ENCODE data around the gene BHLHE41.

The BHLHE41 gene

GRCh38 chr12:26114720-26115401, 10.0 kb downstream of the BHLHE41 start:
- DNase-seq (ENCODE audit: low read depth in 2 of 3, low spot score in 1 of 3) = no peak

- peak; percentile 45 to 71 (median 59) for DNase-seq (ENCODE audit: low read depth in 2 of 3, low spot score in 1 of 3)
These were observed 10.8 kb downstream of the BHLHE41 start for GRCh38 chr12:26113853-26114719.

GRCh38 chr12:26113181-26113654, 11.6 kb downstream of the BHLHE41 start:
- DNase-seq (ENCODE audit: low read depth in 2 of 3, low spot score in 1 of 3) = no peak

GRCh38 chr12:26112703-26113147, 12.1 kb downstream of the BHLHE41 start:
- DNase-seq (ENCODE audit: low read depth in 2 of 3, low spot score in 1 of 3) = no peak

GRCh38 chr12:26112232-26112631, 12.6 kb downstream of the BHLHE41 start:
- no peak for DNase-seq (ENCODE audit: low read depth in 2 of 3, low spot score in 1 of 3)

GRCh38 chr12:26109343-26109881, 15.4 kb downstream of the BHLHE41 start:
- no peak for DNase-seq (ENCODE audit: low read depth in 2 of 3, low spot score in 1 of 3)

GRCh38 chr12:26108915-26109314, 15.9 kb downstream of the BHLHE41 start:
- DNase-seq (ENCODE audit: low read depth in 2 of 3, low spot score in 1 of 3) = no peak

- no peak for DNase-seq (ENCODE audit: low read depth in 2 of 3, low spot score in 1 of 3)
These were observed 18.5 kb downstream of the BHLHE41 start for GRCh38 chr12:26106347-26106746.

GRCh38 chr12:26102953-26103352, 21.9 kb downstream of the BHLHE41 start:
- DNase-seq (ENCODE audit: low read depth in 2 of 3, low spot score in 1 of 3) = no peak

GRCh38 chr12:26101763-26102162, 23.1 kb downstream of the BHLHE41 start:
- no peak for DNase-seq (ENCODE audit: low read depth in 2 of 3, low spot score in 1 of 3)

- no peak for DNase-seq (ENCODE audit: low read depth in 2 of 3, low spot score in 1 of 3)
These were observed 23.5 kb downstream of the BHLHE41 start for GRCh38 chr12:26101350-26101734.

GRCh38 chr12:26100666-26101349, 24.0 kb downstream of the BHLHE41 start:
- no peak for DNase-seq (ENCODE audit: low read depth in 2 of 3, low spot score in 1 of 3)

- peak; percentile 9 to 51 (median 42) for DNase-seq (ENCODE audit: low read depth in 2 of 3, low spot score in 1 of 3)
These were observed 27.6 kb downstream of the BHLHE41 start for GRCh38 chr12:26097046-26097878.

- DNase-seq (ENCODE audit: low read depth in 2 of 3, low spot score in 1 of 3) = no peak
These were observed 28.8 kb downstream of the BHLHE41 start for GRCh38 chr12:26096036-26096435.

GRCh38 chr12:26095186-26095585, 29.7 kb downstream of the BHLHE41 start:
- no peak for DNase-seq (ENCODE audit: low read depth in 2 of 3, low spot score in 1 of 3)

- DNase-seq (ENCODE audit: low read depth in 2 of 3, low spot score in 1 of 3) = no peak
These were observed 32.3 kb downstream of the BHLHE41 start for GRCh38 chr12:26092346-26093105.

GRCh38 chr12:26091822-26092221, 33.0 kb downstream of the BHLHE41 start:
- no peak for DNase-seq (ENCODE audit: low read depth in 2 of 3, low spot score in 1 of 3)

GRCh38 chr12:26090836-26091510, 33.9 kb downstream of the BHLHE41 start:
- no peak for DNase-seq (ENCODE audit: low read depth in 2 of 3, low spot score in 1 of 3)

GRCh38 chr12:26088998-26089397, 35.8 kb downstream of the BHLHE41 start:
- DNase-seq (ENCODE audit: low read depth in 2 of 3, low spot score in 1 of 3) = no peak
